ENCODE measurements around the gene NCKAP5. TPM values are rescaled to one million over a fixed set of nuclear protein-coding genes. Genes with fewer than 3 reads are reported as not detected.

The NCKAP5 gene
- total RNA-seq, 3 donors from 2014 or later: 1.9 to 6.3 (median 2.3) TPM

DNA sequence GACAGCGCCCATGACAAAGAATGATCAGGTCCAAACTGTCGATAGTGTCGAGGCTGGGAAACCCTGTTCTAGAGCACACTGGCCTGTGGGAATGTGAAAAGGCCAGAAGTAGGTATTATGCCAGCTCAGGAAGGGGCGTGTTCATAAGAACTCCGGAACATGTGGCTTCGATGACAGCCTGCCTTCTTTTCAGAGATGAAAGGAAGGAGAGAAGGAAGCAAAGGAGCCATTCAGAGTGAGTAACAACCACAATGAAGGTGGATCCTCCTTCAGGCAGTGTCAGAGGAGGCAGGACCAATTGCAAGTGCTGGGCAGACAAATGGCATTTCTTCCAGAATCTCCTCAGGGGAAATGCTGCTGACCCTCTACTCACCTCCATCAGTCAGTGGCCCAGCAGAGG lies 58.5 kb downstream of the NCKAP5 start:
- no peak for TF ChIP-seq CTCF (IDR thresholded peaks at IDR 0.05)
- no peaks in the 10 kb centered on the region for H3K4me1 ChIP-seq (ENCODE audit: low read depth)
- ATAC-seq: no peak

GRCh38 chr2:133508546-133509165 lies 59.6 kb downstream of the NCKAP5 start:
- TF ChIP-seq CTCF (IDR thresholded peaks at IDR 0.05): no peak
- Histone ChIP-seq H3K9me3 (no peaks in the 10 kb centered on the region), H3K4me1 (ENCODE audit: low read depth) (no peaks in the 10 kb centered on the region), H3K4me3 (no peak overlapping the region), H3K36me3 (ENCODE audit: low read depth) (no peaks in the 10 kb centered on the region)
- no peak for DNase-seq
- intact Hi-C loops (cut with DNase I, micrococcal nuclease): no loop called here
- no peak for ATAC-seq

More for the DNA sequence above, 58.5 kb downstream of the NCKAP5 start:
- intact Hi-C loops (cut with DNase I, micrococcal nuclease): no loop called here
- no peaks in the 10 kb centered on the region for H3K9me3 ChIP-seq
- no peaks in the 10 kb centered on the region for H3K36me3 ChIP-seq (ENCODE audit: low read depth)
- H3K4me3 ChIP-seq: no peak overlapping the region
- DNase-seq: no peak

DNA sequence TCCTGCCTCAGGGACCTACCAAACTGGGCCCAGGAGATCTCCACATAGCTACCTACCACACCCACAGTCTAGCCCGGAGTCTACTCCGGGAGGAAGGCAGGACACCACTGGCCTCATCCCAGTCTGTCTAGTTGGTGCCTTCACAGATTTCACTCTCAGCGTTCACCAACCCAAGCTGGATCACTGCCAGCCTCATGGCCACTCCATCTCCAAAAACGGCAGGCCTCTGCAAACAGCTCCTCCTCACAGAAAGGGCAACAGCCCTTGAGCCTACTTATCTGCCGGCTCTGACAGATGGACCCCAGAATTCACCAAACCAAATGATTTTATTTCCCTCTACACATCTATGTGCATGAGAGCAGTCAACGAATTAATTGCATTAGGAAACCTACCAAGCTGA lies 61.3 kb downstream of the NCKAP5 start:
- intact Hi-C loops (cut with DNase I, micrococcal nuclease): no loop called here
- ATAC-seq: no peak
- Histone ChIP-seq H3K4me3 (no peak overlapping the region), H3K9me3 (no peaks in the 10 kb centered on the region), H3K36me3 (ENCODE audit: low read depth) (no peaks in the 10 kb centered on the region), H3K4me1 (ENCODE audit: low read depth) (no peaks in the 10 kb centered on the region)
- no peak for DNase-seq
- TF ChIP-seq CTCF (IDR thresholded peaks at IDR 0.05): no peak

DNA sequence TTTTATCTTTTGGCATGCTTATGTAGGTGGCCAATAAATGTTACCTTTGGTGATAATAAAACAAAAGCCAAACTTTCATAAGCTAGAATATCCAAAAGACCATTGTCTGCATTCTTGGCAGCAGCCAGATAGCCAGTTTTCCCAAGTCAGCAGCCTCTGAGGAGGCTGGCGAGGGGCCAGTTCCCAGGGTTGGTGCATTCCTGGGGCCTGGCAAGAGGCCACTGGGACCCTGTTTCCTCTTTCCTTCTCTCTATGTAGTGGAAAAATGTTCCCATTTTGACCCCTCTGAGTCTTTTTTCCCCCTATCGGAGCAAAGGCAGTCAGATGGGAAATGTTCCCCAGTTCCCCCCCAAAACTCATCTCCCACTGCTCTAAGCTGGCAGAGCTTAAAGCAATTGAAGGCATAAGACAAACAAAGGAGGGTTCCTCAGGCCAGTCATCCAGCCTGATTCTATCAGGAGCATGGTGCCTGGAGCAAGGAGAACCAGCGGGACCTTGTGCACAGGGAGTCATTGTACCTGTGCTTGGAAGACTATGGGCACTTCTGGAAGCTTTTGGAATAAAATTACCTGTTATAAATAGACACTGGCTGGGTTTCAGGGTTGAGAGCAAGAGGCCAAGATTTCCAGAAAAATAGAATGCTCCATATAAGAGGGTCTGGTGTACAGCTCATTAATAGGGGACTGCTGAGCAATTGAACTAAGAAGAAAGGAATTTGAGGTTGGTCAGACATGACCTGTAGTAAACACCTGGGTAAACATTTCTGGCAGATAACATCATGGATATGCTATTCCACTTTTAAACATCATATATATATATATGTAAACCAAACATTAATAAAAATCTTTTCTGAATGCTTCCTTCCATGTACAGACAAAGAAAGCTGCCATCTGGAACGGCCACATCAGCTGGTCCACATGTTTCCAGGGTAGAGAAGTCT lies 63.4 kb downstream of the NCKAP5 start:
- intact Hi-C loops (cut with DNase I, micrococcal nuclease): no loop called here
- Histone ChIP-seq H3K4me3 (no peak overlapping the region), H3K4me1 (ENCODE audit: low read depth) (no peaks in the 10 kb centered on the region), H3K9me3 (no peaks in the 10 kb centered on the region), H3K36me3 (ENCODE audit: low read depth) (no peaks in the 10 kb centered on the region)
- ATAC-seq: peak; percentile 77
- no peak for TF ChIP-seq CTCF (IDR thresholded peaks at IDR 0.05)
- DNase-seq: peak; percentile 65 to 71 (median 67)

- ATAC-seq: no peak
- no peak for DNase-seq
- intact Hi-C loops (cut with DNase I, micrococcal nuclease): no loop called here
- Histone ChIP-seq H3K9me3 (no peaks in the 10 kb centered on the region), H3K4me1 (ENCODE audit: low read depth) (no peaks in the 10 kb centered on the region), H3K36me3 (ENCODE audit: low read depth) (no peaks in the 10 kb centered on the region), H3K4me3 (no peak overlapping the region)
- TF ChIP-seq CTCF (IDR thresholded peaks at IDR 0.05): no peak
Measured at GRCh38 chr2:133503927-133504326, 64.3 kb downstream of the NCKAP5 start.
